Activated naive CD4-positive, alpha-beta T cell treated with anti-CD3 and anti-CD28 coated beads, Interleukin-2, amount 50 U/mL, for 72 hours (primary cell): ENCODE measurements around the gene AMER2. TPM values are rescaled to one million over a fixed set of nuclear protein-coding genes. Genes with fewer than 3 reads are reported as not detected.

ENCODE experiments used
- ATAC-seq, 2 donors: fragments of 150-1000 bp; cut with Tn5 transposase; 2 replicates each; pipeline ENCODE4 v1.10.0; 2021; ENCODE audit warnings: mild to moderate bottlenecking in 2 of 2, moderate library complexity in 2 of 2
- DNase-seq, 2 donors: peaks; one replicate each; pipeline ENCODE4 v3.0.0; 2021 to 2022; ENCODE audit warnings: low spot score in 2 of 2
- H3K27ac Mint-ChIP-seq, 2 donors: one replicate each; pipeline ENCODE4 v1.8.0; 2022; ENCODE audit warnings: mild to moderate bottlenecking in 2 of 2, mixed read lengths in 2 of 2
- H3K36me3 Mint-ChIP-seq, 2 donors: one replicate each; pipeline ENCODE4 v1.8.0; 2022; ENCODE audit warnings: mixed read lengths in 2 of 2
- H3K9me3 Mint-ChIP-seq, 2 donors: one replicate each; pipeline ENCODE4 v1.8.0; 2022; ENCODE audit warnings: mixed read lengths in 2 of 2
- total RNA-seq, 2 donors: library from RNA; stranded (reverse); gene quantifications; one replicate each; pipeline ENCODE4 v1.2.3, GENCODE V29; 2022

Gene AMER2, protein sequence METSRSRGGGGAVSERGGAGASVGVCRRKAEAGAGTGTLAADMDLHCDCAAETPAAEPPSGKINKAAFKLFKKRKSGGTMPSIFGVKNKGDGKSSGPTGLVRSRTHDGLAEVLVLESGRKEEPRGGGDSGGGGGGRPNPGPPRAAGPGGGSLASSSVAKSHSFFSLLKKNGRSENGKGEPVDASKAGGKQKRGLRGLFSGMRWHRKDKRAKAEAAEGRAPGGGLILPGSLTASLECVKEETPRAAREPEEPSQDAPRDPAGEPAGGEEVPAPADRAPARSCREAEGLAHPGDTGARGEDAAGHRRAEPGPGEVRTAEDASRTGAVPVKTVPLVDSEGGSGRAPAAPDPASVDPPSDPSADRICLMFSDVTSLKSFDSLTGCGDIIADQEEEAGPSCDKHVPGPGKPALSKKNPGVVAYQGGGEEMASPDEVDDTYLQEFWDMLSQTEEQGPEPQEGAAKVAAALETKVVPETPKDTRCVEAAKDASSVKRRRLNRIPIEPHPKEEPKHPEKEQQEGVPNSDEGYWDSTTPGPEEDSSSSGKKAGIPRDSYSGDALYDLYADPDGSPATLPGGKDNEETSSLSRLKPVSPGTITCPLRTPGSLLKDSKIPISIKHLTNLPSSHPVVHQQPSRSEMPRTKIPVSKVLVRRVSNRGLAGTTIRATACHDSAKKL
- total RNA-seq: not detected

DNA sequence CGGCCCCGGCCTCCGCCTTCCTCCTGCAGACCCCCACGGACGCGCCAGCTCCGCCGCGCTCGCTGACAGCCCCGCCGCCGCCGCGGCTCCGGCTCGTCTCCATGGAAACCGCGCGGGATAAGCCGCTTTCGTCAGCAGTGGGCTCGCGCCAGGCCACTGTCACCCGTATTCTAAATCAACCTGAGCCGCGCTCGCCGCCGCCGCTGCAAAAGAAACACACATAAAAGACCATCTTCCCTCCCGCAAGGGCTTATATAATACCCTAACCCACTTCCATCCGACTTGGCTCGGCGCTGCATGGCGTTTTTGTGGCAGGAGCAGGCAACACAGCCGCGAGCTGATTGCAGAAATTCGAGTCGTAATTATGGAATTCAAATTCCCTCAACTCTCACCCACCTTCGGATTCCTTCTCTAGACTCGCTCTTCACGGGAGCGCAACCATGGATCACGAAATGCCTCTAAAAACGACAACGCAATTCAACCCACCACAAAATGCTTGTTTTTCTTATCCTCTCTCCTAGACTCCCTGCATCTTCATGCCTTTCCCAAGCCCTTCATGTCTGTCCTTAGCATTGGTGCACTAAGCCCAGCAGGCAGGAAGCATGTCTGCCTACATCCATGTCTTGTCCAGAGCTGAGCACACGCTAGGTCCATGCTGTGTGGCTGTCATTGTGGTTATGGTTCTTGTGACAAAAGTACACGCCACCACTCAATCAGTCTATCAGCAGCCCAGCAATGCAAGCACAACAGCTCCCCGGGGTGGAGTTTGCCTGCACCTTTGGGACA, at the start of gene AMER2:
Gene AMER2, minus strand, starts transcription at position 772 of the 786 bp plus-strand sequence. Its CDS starts 669 bp downstream, at position 103.
- no peaks in the 10 kb centered on the region for H3K9me3 Mint-ChIP-seq
- H3K36me3 Mint-ChIP-seq: peaks cover 8 to 11% of the 10 kb centered on the region in 2 donors
- ATAC-seq (peak in 1 of 2 donors; percentile 30), DNase-seq (peak in 1 of 2 donors; percentile 9)
- H3K27ac Mint-ChIP-seq: peak within 1 kb of the TSS in 1 of 2 donors; percentile 85

DNA sequence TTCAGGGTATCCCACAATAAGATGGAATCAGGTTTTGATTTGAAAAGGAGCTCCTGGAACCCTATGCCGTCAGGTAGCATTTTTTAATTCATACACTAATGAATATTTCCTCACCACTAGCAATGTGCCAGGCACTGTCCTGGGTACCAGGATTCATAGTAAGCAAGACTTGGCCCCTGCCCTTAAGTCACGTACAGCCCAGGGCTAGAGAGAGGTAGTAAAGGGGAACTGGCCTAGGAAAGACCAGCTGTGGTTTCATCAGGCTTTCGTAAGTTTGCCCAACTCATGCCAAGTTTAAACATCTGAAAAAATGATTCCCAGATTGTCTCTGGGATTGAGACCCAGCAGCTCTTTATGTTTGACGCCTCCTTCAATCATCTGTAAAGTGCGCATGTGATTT, 45.9 kb upstream of the AMER2 start:
- no peaks in the 10 kb centered on the region for H3K9me3 Mint-ChIP-seq
- no peaks in the 10 kb centered on the region for H3K36me3 Mint-ChIP-seq
- no peak overlapping the region for H3K27ac Mint-ChIP-seq
- no peak for DNase-seq
- ATAC-seq: no peak

DNA sequence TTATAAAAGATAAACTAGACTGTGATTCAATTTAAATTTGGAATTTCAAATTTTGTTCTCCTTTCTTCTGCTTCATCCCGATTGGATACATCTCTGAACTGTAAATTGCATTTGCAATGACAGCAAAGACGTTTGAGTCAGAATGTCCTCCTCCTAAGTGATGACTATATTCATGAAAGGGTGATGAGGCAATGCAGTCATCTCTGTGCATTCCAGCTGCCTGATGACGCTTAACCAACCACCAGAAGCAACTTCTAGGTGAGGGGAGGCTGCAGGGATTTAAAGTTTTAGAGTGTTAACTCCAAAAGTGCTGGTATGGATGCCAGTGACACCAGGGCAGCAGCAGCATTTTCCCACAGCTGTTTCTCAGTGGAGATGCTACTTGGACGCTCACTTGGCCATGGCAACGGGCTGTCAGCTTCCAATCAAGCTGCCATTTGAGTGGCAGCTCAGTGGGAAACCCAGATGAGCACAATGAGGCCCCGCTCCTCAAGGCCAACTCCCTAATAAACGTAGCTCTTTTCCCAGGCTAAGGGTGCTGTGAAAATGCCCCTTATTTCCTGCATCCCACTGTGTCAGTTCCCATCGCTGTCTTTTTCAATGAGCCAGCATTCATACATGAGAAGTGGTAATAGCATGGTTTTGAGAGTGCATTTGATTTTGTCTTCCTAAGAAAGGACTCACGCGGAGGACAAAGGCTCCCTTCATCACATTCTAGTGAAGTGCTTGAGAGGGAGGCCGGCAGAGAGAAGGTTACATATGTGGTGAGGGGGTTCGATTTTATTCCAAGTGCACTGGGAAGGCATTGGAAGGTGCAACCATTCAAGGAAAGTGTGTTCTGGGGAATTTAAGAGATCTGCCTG, 45.2 kb upstream of the AMER2 start:
- no peak for DNase-seq

DNA sequence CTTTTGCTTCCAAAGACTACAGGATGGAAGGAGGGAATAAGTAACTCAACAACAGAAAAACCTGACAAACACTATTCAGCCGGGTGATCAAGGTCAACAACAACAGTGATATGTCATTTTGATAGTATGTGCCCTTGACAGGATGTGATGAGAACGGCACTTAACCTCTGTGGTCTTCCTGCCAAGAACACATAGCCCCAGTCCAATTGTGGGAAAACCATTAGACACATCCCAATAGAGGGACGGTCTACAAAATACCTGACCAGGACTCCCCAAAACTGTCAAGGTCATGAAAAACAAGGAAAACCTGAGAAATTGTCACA, 43.1 kb upstream of the AMER2 start:
- no peaks in the 10 kb centered on the region for H3K36me3 Mint-ChIP-seq
- no peaks in the 10 kb centered on the region for H3K9me3 Mint-ChIP-seq
- ATAC-seq (no peak), DNase-seq (no peak)
- H3K27ac Mint-ChIP-seq: no peak overlapping the region

More for the DNA sequence above, 45.2 kb upstream of the AMER2 start:
- Mint-ChIP-seq H3K9me3 (no peaks in the 10 kb centered on the region), H3K27ac (no peak overlapping the region), H3K36me3 (no peaks in the 10 kb centered on the region)
- ATAC-seq: peak in 1 of 2 donors; percentile 35

DNA sequence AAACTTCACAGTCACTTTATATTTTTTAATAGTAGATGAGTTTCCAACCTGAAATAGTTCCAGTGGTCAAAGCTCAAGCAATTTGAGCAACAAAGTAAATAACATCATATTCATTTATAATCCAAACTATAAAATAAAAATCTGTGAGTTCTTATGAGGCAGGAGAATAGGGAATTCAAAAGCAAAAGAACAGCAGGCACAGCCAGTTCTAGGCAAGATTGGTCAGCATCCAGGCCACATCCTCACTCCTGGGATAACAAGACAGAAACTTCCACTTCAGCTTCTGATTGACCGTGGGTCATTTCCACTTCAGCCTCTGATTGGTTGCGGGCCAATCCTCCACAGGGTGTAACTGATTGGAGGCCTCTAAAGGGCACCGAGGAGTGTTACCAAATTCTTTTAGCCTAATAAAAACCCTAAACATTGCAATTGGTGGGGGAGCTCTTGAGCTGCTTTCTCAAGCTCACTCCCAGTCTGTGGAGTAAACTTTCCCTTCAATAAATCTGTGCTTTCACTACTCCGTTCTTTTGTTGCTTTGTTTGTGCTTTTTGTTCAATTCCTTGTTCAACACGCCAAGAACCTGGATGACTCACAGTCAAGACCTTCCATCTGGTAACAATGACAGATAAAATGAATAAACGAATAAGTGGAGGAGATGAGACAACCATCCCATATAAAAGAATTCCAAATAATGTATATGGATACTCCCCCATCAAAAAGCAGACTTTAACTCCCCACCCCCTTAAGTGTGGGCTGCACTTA, 42.6 kb upstream of the AMER2 start:
- Mint-ChIP-seq H3K27ac (no peak overlapping the region), H3K36me3 (no peaks in the 10 kb centered on the region), H3K9me3 (no peaks in the 10 kb centered on the region)
- no peak for ATAC-seq
- no peak for DNase-seq

DNA sequence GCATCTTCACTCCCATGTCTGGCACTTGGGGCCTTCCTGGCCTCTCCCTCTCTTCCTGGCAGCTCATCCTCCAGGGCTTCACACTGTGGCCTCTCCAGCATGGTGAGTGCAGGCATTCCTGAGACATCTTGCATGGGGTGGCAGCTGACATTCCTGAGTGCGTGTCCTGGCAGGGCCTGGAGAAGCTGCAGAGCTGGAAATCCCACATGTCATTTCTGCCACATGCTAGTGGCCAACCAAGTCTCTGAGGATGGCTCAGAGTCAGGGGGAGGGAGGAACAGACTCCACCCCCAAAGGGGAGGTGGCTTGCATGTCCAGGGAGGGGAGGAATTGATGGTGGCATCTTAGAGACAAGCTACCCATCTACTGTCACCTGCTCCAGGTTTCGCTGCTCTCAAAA, 41.6 kb upstream of the AMER2 start:
- no peaks in the 10 kb centered on the region for H3K9me3 Mint-ChIP-seq
- ATAC-seq (no peak), DNase-seq (no peak)
- no peaks in the 10 kb centered on the region for H3K36me3 Mint-ChIP-seq
- H3K27ac Mint-ChIP-seq: no peak overlapping the region

DNA sequence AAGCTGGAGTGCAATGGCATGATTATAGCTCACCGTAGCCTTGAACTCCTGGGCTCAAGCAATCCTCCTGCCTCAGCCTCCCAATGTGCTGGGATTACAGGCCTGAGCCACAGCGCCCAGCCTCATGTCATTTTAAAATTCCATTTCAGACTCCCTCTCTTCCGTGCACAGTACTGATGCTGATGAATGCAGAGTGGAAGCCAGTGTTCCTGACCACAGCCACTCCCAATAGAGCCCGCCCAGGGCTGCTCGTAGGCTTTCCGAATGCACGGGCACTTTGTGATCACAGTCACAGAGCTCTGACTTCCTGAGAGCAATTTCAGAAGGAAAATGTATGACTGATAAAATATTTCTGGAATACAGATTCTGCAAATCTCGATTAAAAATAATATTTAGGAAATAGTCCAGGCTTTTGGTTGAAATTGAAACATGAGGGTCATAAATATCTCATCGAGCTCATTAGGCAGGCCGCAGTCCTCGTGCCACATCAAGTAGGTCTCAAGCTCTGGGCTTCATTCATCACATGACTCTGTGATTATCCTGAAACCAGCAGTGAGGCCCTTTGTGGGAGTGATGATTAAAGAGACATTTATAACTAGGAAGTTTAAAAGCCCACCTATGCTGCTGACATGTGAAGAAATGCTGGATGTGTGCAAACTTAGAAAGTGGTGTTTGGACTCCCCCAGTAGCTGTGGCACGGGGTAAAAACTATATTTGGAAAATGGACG, 38.9 kb upstream of the AMER2 start:
- no peak for DNase-seq
- no peak for ATAC-seq
- Mint-ChIP-seq H3K27ac (no peak overlapping the region), H3K9me3 (no peaks in the 10 kb centered on the region), H3K36me3 (no peaks in the 10 kb centered on the region)

DNA sequence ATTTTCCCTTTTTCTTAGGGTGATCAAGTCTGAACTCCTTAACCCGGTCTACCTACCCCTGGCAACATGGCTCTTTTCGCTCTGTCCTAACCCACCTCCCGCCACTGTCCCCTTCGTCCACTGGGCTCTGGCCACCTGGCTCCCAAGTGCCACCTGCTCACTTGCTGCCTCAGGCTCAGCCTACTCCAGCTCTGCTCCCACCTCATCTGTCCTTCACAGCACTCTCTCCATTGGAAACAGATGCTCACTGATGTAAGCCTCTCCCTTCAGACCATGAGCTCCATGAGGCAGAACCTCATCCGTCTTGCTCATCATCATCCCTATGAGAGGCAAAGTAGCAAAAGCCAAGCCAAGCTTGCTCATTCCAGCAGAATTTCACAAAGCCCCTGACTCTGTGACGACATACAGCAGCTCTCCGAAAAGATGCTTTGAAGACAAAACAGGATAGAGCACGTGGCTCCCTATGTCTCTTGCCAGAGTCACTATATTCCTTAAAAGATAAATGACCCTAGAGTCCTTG, 35.3 kb upstream of the AMER2 start:
- H3K27ac Mint-ChIP-seq: no peak overlapping the region
- DNase-seq (no peak), ATAC-seq (no peak)
- H3K9me3 Mint-ChIP-seq: no peaks in the 10 kb centered on the region
- H3K36me3 Mint-ChIP-seq: no peaks in the 10 kb centered on the region

DNA sequence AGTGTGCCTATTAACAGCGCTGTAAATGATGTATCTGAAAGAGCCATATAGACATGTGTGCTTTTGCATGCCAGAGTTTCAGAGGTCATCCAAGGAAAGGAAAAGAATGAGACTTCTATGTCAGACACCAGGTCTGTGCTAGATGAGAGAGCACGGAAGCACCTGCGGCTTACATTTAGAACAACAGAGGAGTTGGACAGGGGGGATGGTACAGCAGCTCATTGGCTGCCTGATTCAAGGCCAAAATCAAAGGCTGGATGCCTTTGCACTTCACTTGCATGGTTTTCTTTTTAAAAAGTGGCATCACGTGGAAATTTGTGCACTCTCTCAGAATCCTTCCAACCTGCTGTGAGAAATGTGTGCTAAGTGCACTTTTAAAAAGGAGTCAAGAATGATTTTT, 32.8 kb upstream of the AMER2 start:
- Mint-ChIP-seq H3K27ac (no peak overlapping the region), H3K9me3 (no peaks in the 10 kb centered on the region), H3K36me3 (no peaks in the 10 kb centered on the region)
- ATAC-seq: no peak
- no peak for DNase-seq

DNA sequence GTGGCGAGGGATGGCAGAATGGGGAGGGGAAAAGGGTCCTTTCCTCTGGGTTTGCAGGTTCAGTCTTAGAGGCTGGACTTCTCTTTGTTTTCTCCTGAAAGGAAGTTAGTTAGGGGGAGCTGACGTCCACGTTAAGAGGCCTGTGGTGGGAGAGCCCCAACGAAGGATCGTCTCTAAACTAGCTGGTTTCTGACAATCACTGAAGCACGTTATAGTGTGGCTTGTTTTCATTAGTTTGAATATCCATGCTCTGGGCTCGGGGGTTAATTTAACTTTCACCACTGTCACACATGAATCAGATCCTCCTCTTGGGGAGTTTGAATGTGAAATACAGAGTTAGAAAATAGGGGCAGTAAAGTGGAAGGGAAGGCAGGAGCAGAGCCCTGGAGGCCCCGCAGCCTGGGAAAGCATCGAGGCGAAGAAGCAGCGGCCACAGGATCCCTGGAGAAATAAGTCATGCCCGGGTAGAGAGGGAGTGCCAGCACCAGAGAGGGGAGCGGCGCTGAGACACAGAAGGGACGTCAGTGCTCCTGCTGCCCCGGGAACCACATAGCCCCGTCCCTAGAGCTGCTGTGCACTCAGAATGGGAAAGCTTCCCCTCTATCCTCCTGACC, 31.1 kb upstream of the AMER2 start:
- DNase-seq (no peak), ATAC-seq (no peak)
- peak overlapping the region in 1 of 2 donors; percentile 15 for H3K27ac Mint-ChIP-seq
- H3K36me3 Mint-ChIP-seq: no peaks in the 10 kb centered on the region
- no peaks in the 10 kb centered on the region for H3K9me3 Mint-ChIP-seq

DNA sequence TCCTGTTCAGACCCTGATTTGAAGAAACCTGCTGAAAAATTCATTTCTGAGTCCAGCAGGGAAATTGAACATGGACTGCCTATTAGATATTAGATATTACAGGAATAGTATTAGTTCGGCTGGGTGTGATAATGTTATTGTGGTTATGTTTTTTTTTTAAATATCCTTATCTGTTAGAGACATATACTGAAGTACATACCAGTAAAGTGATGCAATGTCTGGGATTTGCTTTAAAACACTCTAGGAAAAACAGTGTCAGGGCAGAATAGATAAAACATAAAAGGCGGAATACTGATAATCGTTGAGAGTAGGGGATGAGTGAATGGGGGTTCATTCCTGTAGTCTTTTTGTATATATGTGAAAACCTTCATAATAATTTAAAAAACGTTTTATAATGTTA, 28.7 kb upstream of the AMER2 start:
- ATAC-seq: no peak
- no peak overlapping the region for H3K27ac Mint-ChIP-seq

DNA sequence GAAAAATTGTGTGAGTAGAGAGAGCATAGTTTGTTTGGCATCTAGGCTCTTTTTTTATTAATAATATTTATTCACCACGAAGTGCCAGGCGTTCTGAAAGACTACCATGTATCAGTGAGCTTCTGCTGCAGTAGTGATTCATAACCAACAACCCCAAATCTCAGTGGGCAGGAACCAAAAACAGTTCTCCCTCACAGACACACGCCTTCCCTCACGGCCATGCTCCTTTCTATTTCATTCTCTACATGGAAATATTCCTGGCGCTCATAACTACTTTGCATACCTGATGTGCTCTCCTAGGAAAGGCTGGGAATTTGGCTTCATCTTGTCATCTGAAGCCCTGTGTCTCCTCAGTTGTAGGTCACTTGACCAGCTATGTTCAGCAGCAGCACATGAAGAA, 26.6 kb upstream of the AMER2 start:
- ATAC-seq: no peak
- DNase-seq: no peak
- H3K9me3 Mint-ChIP-seq: no peaks in the 10 kb centered on the region
- H3K27ac Mint-ChIP-seq: no peak overlapping the region
- no peaks in the 10 kb centered on the region for H3K36me3 Mint-ChIP-seq

More for the DNA sequence above, 28.7 kb upstream of the AMER2 start:
- no peaks in the 10 kb centered on the region for H3K36me3 Mint-ChIP-seq
- DNase-seq: no peak
- H3K9me3 Mint-ChIP-seq: no peaks in the 10 kb centered on the region

DNA sequence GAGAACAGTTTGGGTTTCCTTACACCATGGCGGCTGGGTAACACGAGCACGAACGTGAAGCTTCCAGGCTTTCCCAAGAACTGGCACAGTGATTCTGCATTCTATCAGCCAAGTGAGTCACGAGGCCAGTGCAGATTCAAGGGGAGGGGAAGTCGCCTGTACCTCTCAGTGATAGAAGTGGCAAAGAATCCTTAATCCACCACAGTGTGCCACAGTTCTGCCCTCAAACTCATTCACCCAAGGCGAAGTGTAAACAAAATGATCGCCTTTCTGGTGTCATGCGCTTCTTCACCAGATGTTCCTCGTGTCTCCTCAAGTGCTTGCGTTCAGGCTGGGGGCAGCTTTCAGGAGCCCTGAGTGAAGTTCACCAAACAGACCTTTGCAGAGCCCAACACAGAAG, 24.9 kb upstream of the AMER2 start:
- Mint-ChIP-seq H3K9me3 (no peaks in the 10 kb centered on the region), H3K36me3 (no peaks in the 10 kb centered on the region), H3K27ac (no peak overlapping the region)
- no peak for DNase-seq
- no peak for ATAC-seq

DNA sequence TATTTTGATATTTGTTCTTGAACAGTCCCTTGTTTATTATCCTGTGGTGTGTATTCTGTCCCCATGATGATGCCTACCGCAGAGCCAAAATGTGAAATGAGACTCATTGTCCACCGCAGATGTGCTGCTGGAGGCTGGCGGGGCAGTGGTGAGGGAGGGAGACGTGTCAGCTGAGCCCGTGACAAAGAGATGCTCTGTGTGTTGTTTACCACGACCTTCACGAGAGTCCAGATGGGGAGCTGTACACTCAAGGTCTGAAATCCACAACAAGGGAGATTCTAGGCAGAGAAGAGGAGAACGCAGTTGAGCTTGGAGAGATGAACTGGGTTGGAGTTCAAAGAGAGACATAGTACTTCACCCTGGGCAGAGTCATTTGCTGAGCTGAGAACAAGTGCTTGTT, 20.8 kb upstream of the AMER2 start:
- H3K36me3 Mint-ChIP-seq: no peaks in the 10 kb centered on the region
- DNase-seq (no peak), ATAC-seq (no peak)
- H3K27ac Mint-ChIP-seq: no peak overlapping the region
- H3K9me3 Mint-ChIP-seq: no peaks in the 10 kb centered on the region

DNA sequence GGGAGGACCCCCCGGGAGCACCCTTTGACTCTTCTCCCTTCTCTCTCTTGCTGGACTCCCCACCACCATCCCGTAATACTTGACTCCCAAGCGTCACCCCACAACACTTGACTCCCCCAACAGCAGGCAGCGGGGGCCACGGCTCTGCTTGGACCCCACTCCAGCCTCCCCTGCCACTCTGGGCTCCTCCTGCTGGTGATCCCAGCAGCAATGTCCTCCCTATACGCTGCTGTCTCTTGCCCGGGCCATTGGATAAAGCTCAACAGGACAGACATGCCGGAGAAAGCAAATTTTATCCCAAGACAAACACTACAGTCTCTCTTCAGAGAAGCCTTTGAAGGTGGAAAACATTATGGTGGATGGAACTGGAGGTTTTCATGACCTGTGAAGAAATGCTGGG, 20.4 kb upstream of the AMER2 start:
- no peaks in the 10 kb centered on the region for H3K9me3 Mint-ChIP-seq
- ATAC-seq: no peak
- H3K27ac Mint-ChIP-seq: no peak overlapping the region
- DNase-seq: no peak
- no peaks in the 10 kb centered on the region for H3K36me3 Mint-ChIP-seq
